ENCODE data around the gene SYNGR2.

DNA sequence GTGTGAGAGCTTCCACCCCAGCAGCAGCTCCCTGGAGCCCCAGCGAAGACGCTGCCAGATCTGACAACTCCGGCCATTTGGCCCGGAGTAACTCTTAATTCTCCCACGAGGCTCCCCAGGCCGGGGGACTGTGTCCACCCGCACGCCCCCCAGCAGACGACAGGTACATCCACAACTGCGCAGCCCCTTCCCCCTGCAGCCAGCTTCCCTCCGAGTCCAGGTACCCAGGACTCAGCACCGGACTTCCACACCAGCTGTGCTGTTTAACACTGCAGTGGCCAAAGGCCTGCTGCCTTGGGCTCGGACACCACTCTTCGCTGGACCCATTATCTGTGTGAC lies 7.2 kb downstream of the SYNGR2 start:
- TF ChIP-seq, protein P1, sequence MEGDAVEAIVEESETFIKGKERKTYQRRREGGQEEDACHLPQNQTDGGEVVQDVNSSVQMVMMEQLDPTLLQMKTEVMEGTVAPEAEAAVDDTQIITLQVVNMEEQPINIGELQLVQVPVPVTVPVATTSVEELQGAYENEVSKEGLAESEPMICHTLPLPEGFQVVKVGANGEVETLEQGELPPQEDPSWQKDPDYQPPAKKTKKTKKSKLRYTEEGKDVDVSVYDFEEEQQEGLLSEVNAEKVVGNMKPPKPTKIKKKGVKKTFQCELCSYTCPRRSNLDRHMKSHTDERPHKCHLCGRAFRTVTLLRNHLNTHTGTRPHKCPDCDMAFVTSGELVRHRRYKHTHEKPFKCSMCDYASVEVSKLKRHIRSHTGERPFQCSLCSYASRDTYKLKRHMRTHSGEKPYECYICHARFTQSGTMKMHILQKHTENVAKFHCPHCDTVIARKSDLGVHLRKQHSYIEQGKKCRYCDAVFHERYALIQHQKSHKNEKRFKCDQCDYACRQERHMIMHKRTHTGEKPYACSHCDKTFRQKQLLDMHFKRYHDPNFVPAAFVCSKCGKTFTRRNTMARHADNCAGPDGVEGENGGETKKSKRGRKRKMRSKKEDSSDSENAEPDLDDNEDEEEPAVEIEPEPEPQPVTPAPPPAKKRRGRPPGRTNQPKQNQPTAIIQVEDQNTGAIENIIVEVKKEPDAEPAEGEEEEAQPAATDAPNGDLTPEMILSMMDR (conservative IDR thresholded peaks at IDR 0.05 in 1 of 2, IDR thresholded peaks at IDR 0.05 in 1 of 2; ENCODE audit: low read depth in 1 of 2, low read length in 2 of 2) = no peak
- no peak for TF ChIP-seq EZH2 (IDR thresholded peaks at IDR 0.05; ENCODE audit: low read length, missing control alignments)
